GM19397 (cell line): Measurements from ENCODE around the gene YOD1.

ENCODE experiments used
- ATAC-seq: cut with Tn5 transposase; IDR thresholded peaks from one replicate; pipeline ENCODE4 v1.9.1; 2021; ENCODE audit warnings: mild to moderate bottlenecking, moderate library complexity; ENCODE audit not compliant: unreplicated experiment

The YOD1 gene

DNA sequence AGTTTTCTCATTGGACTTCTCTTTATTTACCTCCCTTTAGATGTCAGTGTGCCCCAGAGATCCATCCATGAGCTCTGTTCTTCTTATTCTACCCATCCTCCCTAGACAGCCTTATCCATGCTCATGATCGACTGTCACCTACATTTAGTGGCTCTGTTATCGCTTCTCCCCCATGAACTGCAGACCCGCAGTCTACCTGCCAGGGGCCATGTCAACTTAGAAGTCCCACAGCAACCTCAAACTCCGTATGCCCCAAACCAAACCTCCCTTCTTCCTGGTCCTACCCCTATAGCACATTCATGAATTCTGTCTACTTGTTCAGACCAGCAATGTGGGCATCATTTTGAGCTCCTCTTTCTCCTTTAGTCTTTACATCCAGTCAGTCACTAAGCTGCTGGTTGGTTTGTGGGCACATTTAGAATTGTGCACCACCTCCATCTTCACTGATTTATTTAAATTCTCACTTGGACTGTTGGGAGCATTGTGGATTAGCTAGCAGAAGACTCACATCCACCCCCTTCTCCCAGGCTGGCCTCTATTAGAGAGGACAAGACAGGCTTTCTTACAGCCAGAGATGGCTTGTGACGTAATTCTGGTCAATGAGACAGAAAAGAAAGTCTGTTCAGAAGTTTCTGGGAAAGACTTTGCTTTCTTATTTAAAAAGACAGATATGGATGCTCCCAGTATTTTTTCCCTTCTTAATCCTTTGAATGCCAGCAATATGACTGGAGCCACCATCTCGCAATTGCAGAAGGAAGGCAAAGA is 37.5 kb downstream of the YOD1 start:
- ATAC-seq = no peak

DNA sequence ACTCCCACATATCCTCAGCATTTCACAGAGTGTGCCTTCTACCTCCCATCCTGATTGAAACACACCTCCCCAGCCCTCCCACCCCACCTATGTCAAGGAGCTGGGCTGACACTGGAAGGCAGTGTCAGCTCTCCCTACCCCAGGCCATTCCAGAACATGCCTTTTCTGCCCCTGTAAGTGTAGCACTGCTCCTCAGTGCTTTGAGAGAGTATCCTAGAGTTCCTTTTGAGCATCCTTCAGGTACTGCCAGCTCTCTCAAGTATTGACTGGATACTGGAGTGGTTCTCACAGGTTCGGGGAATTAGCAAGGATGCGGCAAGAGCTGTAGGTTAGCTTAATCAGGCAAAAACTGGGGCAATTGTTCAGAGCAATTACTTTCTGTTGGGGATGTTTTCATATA is 40.3 kb downstream of the YOD1 start:
- ATAC-seq = no peak

DNA sequence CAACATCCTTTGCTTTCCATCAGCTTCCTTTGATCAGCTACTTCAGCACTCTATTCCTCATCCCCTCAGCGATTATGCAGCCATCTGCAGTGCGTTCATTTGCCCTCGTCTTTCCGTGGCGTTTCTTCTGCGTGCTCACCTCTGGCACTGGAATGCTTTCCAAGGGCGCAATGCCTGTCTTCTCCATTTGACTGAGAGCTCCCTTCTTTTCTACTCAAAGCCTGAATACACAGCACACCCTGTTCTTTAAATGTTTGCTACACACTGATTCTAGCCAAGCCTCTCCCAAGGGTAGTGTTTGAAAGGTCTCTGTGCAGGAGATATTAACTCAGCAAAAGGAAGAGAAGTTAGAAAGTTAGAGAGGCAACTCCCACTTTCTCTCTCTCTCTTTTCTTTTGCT is 41.1 kb downstream of the YOD1 start:
- ATAC-seq = no peak

DNA sequence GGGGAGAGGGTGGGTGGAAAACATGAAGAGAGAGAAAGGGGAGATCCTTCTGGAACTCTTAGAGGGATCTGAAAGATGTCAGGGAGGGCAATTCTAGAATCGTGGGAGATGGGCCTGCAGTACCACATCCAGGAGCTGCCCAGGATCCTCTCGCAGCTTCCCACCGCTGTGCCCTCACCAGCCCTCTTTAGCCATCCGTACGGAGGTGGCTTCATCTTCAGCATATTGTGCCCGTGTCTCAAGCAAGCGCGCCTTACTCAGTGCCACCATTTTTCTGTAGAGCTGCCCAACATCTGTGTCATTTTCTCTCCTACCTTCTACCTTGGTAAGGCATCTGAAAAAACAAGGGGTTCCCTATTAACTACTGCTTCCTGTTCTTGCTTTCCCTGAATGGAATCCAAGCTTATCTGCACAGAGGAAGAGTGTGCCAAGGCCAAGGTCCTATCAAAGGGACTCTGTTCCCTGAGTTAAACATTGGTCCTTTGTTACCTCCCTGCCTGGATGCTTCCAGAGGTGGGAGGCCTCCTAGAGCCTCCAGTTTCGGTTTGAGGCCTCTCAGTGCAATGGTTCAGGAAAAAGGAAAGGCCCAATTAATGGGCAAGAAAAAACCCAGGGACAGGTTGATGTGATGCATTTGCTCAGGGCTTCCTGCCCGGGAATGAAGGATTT is 41.7 kb downstream of the YOD1 start:
- ATAC-seq = no peak

DNA sequence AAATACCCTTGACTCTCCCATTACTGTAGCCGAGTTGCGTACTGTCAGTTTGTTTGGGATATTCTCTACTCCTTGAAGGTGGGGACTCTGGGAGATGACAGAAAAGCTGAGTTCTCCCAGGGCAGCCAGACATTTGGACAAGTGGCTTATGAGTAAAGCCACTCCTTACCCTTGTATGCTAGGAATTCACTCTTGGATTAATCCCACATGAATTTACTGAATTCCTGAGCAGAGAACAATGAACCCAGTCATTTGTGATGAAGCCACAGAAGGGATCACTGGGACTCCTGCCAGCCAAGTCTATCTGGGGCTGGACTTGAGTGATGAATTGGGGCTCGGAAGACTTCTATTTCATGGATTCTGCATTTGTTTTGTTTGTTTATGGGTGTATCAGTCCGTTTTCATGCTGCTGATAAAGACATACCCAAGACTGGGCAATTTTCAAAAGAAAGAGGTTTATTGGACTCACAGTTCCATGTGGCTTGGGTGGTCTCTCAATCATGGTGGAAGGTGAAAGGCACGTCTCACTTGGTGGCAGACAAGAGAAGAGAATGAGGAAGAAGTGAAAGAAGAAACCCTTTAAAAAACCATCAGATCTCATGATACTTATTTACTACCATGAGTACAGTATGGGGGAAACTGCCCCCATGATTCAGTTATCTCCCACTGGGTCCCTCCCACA is 43.5 kb downstream of the YOD1 start:
- ATAC-seq = no peak

DNA sequence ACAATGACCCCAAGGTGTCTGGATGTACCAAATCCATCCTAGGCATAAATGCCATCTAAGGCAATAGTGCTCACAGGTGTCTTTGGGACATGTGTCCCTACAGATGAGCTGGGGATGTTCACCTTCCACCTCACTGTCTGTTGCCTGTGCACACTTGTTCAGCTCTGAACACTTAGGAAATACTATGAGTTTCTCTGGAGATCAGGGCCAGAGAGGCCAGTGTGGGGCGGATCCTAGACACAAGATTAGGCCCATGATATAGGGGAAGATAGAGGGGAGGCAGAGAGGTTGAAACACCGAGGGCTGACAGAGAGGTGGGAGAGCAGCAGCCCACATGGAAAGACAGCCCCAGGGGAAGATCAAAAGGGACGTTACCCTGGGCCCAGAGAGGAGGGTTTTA is 44.1 kb downstream of the YOD1 start:
- no peak for ATAC-seq

DNA sequence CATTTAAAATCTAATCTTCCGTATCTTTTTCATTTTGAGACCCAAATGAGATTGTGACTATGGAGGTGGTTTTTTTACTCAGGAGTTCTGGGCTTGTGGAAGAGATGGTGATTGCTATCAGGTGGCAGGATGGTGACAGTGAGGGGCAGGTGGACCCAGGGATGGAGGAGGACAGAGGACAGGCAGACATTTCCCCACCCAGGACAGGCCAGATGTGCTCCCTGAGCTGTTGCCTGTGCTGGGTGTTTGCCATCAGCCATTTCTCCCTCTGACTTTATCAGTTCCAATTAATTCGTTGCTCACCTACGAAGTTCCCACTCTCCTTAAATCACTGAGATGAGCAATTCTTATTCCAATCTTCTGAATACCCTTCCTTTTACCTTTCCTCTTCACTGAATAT is 44.9 kb downstream of the YOD1 start:
- ATAC-seq = no peak

DNA sequence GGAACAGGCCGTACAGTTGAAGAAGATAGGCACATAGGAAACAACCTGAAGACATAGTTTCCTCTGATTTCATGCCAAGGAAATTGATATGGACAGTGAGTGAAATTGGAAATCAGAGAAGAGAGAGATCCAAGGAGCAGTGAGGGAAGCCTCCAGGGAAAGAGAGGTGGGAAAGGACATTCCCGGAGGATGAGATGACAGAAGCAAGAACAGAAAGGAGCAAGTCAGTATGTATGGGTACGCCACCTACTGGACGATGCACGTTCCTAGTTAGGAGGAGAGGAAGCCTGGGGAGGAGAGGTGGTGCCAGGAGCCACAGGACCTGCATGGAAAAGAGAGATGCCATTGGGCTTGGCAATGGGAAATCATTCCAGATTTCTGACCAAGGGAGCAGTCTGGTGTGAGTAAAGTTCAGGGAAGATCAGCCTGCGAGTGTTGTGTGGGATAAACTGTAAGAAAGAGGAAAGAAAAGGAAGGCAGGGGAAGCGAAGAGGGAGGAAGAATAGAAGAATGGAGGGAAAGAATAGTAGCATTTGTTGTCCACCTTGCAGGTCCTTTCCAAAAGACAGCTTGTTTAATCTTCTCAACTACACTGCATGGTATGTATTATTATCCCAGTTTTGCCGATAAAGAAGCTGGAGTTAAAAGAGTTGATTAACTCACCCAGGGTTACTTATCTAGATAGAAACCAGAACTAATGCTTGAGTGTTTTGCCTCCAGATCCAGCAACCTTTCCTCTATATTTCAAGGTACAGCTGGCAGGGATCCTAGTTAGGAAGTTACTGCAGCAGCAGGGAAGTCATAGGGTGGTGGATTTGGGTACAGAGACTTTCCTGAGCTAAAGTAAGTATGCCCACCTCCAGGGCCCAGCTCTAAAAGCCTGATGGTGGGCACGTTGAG is 45.8 kb downstream of the YOD1 start:
- no peak for ATAC-seq

DNA sequence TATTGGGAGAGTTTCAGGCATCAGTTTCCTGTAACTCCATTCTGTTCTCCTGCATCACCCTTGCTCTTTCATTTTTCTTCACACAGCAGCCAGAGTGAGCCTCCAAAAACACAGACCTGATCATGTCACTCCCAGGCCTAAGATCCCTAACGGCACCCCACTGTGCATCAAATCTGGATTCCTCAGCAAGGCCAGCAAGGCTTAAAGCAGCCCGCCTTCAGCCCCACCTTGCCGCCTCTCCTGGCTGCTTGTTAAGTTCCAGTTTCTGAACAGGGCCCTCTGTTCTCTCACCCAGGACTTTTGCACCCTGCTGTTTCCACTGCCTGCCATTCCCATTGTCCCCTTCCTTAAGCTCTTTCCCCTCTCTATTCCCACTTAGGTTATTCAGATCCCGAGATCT is 47.8 kb downstream of the YOD1 start:
- ATAC-seq = no peak

DNA sequence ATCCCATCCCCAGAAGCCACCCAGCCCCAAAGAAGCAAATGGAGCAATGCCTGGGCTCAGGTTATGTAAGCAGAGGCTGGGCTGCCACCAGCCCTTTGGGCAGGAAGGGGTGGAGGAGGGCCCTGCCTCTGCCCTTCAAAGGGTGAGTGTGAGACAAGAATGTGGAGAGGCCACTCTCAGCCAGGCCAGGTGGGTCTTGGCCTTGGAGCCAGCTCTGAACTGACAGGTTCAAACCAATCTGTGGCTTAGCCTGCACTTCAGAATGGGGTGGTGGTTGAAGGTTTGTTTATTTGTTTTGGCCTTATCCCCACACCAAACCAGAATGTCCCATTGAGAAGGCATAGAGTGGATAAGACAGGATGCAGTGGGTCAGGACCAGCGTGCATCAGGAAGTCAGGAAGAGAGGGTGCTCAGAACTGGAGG is 48.3 kb downstream of the YOD1 start:
- no peak for ATAC-seq

DNA sequence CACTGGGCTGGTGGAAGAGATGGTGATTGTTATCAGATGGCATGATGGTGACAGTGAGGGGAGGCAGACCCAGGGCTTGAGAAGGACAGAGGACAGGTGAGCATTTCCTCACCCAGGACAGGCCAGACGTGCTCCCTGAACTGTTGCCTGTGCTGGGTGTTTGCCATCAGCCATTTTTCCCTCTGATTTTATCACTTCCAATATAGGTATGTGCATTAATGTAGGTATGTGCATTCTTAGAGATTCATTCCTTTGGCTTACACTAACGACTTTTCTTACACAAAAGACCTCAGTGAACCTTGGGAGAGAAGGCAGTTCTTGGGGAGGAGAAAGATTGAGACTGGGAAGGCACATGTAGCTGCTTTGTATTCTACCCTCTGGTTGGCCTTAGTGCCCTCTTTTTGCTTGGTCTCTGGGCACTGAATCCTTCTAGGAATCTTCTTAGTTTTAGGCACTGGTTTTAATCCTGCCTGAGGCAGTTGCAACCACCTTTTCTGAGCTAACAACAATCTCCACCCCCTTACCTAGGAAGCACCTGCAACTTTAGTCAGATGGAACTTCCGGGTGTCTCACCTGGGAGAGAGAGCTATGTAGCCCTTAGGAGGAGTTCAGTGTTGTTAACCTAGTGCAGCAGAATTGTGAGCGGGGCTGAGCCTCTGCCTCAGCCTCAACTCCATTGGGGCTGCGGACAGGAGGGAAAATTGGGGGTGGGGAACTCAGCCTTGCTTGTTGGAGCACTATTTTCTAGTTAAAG is 49.3 kb downstream of the YOD1 start:
- ATAC-seq = no peak

DNA sequence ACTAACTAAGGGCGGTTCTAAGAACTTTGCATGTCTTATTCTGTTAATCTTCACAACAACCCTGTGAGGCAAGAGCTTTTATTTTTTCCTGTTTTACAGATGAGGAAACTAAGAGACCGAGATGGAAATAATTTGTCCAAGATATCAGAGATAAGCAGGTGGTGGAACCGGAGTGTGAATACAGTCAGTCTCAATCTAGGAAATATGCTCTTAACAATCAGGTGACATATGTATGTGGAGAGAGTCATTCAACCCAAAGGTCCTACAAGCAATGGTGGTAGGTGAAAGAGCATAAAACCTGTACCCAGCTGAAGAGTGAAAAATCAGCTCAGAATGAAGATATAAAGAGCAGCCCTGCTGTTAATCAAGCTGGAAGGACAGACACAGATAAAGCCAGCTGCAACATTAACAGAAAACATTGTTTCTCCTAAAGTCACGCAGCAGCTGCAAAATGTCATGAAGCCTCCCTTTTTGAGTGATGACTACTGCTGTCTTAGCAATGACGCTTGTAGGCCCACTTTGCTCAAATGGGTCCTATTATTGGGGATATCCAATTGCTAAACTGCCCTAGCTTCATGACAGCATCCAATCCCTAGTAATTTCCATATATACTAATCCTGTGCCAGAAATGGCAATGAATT is 50.2 kb downstream of the YOD1 start:
- ATAC-seq = no peak

DNA sequence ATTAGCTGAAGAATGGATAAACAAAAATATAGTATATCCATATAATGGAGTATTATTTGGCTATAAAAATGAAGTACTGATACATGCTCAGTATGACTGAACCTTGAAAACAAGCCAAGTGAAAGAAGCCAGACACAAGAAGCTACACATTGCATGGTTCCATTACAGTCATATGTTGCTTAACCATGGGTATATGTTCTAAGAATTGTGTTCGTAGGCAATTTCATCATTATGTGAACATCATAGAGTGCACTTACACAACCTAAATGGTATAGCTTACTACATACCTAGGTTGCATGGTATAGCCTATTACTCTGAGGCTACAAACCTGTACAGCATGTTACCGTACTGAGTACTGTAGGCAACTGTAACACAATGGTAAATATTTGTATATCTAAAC is 52.2 kb downstream of the YOD1 start:
- ATAC-seq = no peak
